K562 (cell line): ENCODE results near the gene BAIAP2. TPM values are rescaled to one million over a fixed set of nuclear protein-coding genes. Genes with fewer than 3 reads are reported as not detected.
A peak's percentile ranks its signal among the peaks of the same experiment; 100 is the strongest.

Experiments
- CREM ChIP-seq: IDR thresholded peaks from 2 replicates; pipeline ENCODE4 v1.6.1; 2014; ENCODE audit warnings: antibody characterized with exemption, low read depth
- JUNB ChIP-seq: fragments of 450-650 bp; formaldehyde crosslinking; conservative IDR thresholded peaks from 2 replicates; pipeline ENCODE4 v1.4.0; 2020; ENCODE audit warnings: mild to moderate bottlenecking
- LEF1 ChIP-seq: fragments of 450-650 bp; IDR thresholded peaks from 2 replicates; pipeline ENCODE4 v1.6.1; 2016; ENCODE audit warnings: mild to moderate bottlenecking
- MXI1 ChIP-seq: IDR thresholded peaks from 2 replicates; pipeline ENCODE4 v1.6.1; 2011; ENCODE audit warnings: low read depth, mild to moderate bottlenecking, improper control_type of control experiment, low read length
- PTBP1 ChIP-seq: fragments of 200-400 bp; formaldehyde crosslinking; IDR thresholded peaks from 2 replicates; pipeline ENCODE4 v1.6.1; 2017; ENCODE audit warnings: low read depth, low read length
- SIN3A ChIP-seq, 2 experiments: fragments of 150-350 bp in 1 of 2; IDR thresholded peaks; 2 replicates each; pipeline ENCODE4 v1.6.1; 2011 to 2016; ENCODE audit warnings: borderline replicate concordance in 2 of 2, low read depth in 2 of 2, low read length in 2 of 2, mild to moderate bottlenecking in 2 of 2, moderate library complexity in 2 of 2; ENCODE audit not compliant: control insufficient read depth in 1 of 2
- SREBF1 ChIP-seq: fragments of 150-350 bp; IDR thresholded peaks from 2 replicates; pipeline ENCODE4 v1.6.1; 2014; ENCODE audit warnings: antibody characterized with exemption, low read depth, low read length, borderline replicate concordance
- TAL1 ChIP-seq: fragments of 450-650 bp; IDR thresholded peaks from 2 replicates; pipeline ENCODE4 v1.6.1; 2016; ENCODE audit warnings: mild to moderate bottlenecking
- ZNF324 ChIP-seq: fragments of 250-450 bp; sonication (Bioruptor Pico); IDR thresholded peaks from 2 replicates; pipeline ENCODE4 v1.4.0; 2020; ENCODE audit warnings: mild to moderate bottlenecking
- polyA plus RNA-seq, 8 experiments: library from polyadenylated mRNA; depleted of rRNA in 4 of 8; stranded (reverse) in 5 of 8; unstranded in 3 of 8; fragments of >200 nt; fragmentation: Nextera tagmentation in 2 of 8; fragmentation: Illumina TruSeq in 1 of 8; extraction: Ambion mirVana in 2 of 8; extraction: Trizol in 1 of 8; gene quantifications; 2 replicates each; pipeline versions ENCODE4 v1.2.1 to v1.2.3, GENCODE V29; 2011 to 2014; ENCODE audit warnings: inconsistent platforms in 1 of 8, missing spikeins in 1 of 8
- total RNA-seq, 7 experiments: library from RNA; depleted of rRNA in 6 of 7; stranded (reverse); fragments of >200 nt in 6 of 7; fragmentation: Illumina TruSeq in 2 of 7; extraction: Trizol in 2 of 7; gene quantifications; 2 replicates each; pipeline versions ENCODE4 v1.2.1 to v1.2.3, GENCODE V29; 2011 to 2021; ENCODE audit warnings: low replicate concordance in 1 of 7
- TF ChIP-seq, protein P1 (sequence below): sonication (generic); formaldehyde crosslinking; IDR thresholded peaks from 2 replicates; pipeline ENCODE4 v1.8.1; 2023; ENCODE audit warnings: mild to moderate bottlenecking, missing genetic modification reagents
- TF ChIP-seq, protein P2 (sequence below): fragments of 450-650 bp; IDR thresholded peaks from 2 replicates; pipeline ENCODE4 v1.6.1; 2018; ENCODE audit warnings: mild to moderate bottlenecking, low read depth; ENCODE audit not compliant: partially characterized antibody
- TF ChIP-seq, protein P3 (sequence below), 2 experiments: fragments of 450-650 bp; IDR thresholded peaks; 2 replicates each; pipeline ENCODE4 v1.6.1; 2016
- TF ChIP-seq, protein P4 (sequence below): IDR thresholded peaks from 3 replicates; pipeline ENCODE4 v1.6.1; 2011; ENCODE audit warnings: borderline replicate concordance, mild to moderate bottlenecking, moderate library complexity; ENCODE audit not compliant: insufficient read length; ENCODE audit errors: extremely low read depth

The BAIAP2 gene
- total and polyA plus RNA-seq, 9 of the 15 experiments (the other 6 are each of a cell fraction or from before 2014, with no cell fraction given), result 2.3 to 51.6 (median 18.4) TPM

DNA sequence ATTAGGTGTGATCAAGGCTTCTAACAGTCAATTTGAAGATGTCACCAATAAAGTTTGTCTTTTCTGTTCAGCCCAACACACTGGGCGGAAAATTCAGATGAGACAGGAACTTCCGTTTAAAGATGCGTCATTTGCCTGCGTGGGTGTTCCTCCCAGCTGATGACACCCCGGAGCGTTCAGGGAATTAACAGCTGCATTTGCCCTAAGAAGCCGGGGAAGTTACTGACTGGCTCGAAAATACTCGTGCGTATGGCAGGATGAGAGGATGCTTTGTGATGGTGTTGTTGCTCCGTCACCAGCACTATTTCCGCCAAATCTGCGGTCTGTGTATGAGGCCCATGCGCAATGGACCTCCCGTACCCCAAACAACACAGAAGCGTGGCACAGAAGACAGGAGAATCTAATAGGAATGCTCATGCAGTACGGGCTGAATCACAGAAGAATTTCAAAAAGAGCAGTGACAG is 118.4 kb downstream of the BAIAP2 start (continued):
- TF ChIP-seq, protein P1, sequence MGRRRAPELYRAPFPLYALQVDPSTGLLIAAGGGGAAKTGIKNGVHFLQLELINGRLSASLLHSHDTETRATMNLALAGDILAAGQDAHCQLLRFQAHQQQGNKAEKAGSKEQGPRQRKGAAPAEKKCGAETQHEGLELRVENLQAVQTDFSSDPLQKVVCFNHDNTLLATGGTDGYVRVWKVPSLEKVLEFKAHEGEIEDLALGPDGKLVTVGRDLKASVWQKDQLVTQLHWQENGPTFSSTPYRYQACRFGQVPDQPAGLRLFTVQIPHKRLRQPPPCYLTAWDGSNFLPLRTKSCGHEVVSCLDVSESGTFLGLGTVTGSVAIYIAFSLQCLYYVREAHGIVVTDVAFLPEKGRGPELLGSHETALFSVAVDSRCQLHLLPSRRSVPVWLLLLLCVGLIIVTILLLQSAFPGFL (CRISPR knock-in tag), result no peak
- TF ChIP-seq SIN3A (IDR thresholded peaks at IDR 0.05; ENCODE audit: borderline replicate concordance in 2 of 2, control insufficient read depth in 1 of 2, low read depth in 2 of 2, low read length in 2 of 2) (peak in 1 of 2 experiments; percentile 54; a peak in 1 of 4 replicates), LEF1 (peak; percentile 65; the same call in 1 of the 2 replicates), SREBF1 (no peak), TAL1 (no peak), CREM (peak; percentile 84), MXI1 (no peak), PTBP1 (no peak), JUNB (no peak), ZNF324 (no peak)
- TF ChIP-seq, protein P2, sequence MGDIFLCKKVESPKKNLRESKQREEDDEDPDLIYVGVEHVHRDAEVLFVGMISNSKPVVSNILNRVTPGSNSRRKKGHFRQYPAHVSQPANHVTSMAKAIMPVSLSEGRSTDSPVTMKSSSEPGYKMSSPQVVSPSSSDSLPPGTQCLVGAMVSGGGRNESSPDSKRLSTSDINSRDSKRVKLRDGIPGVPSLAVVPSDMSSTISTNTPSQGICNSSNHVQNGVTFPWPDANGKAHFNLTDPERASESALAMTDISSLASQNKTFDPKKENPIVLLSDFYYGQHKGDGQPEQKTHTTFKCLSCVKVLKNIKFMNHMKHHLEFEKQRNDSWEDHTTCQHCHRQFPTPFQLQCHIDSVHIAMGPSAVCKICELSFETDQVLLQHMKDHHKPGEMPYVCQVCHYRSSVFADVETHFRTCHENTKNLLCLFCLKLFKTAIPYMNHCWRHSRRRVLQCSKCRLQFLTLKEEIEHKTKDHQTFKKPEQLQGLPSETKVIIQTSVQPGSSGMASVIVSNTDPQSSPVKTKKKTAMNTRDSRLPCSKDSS, result no peak
- TF ChIP-seq, protein P3, sequence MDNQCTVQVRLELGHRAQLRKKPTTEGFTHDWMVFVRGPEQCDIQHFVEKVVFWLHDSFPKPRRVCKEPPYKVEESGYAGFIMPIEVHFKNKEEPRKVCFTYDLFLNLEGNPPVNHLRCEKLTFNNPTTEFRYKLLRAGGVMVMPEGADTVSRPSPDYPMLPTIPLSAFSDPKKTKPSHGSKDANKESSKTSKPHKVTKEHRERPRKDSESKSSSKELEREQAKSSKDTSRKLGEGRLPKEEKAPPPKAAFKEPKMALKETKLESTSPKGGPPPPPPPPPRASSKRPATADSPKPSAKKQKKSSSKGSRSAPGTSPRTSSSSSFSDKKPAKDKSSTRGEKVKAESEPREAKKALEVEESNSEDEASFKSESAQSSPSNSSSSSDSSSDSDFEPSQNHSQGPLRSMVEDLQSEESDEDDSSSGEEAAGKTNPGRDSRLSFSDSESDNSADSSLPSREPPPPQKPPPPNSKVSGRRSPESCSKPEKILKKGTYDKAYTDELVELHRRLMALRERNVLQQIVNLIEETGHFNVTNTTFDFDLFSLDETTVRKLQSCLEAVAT (IDR thresholded peaks at IDR 0.05), result no peak
- TF ChIP-seq, protein P4, sequence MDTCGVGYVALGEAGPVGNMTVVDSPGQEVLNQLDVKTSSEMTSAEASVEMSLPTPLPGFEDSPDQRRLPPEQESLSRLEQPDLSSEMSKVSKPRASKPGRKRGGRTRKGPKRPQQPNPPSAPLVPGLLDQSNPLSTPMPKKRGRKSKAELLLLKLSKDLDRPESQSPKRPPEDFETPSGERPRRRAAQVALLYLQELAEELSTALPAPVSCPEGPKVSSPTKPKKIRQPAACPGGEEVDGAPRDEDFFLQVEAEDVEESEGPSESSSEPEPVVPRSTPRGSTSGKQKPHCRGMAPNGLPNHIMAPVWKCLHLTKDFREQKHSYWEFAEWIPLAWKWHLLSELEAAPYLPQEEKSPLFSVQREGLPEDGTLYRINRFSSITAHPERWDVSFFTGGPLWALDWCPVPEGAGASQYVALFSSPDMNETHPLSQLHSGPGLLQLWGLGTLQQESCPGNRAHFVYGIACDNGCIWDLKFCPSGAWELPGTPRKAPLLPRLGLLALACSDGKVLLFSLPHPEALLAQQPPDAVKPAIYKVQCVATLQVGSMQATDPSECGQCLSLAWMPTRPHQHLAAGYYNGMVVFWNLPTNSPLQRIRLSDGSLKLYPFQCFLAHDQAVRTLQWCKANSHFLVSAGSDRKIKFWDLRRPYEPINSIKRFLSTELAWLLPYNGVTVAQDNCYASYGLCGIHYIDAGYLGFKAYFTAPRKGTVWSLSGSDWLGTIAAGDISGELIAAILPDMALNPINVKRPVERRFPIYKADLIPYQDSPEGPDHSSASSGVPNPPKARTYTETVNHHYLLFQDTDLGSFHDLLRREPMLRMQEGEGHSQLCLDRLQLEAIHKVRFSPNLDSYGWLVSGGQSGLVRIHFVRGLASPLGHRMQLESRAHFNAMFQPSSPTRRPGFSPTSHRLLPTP, result no peak
